ENCODE measurements around the gene QKI.

- TF ChIP-seq GATA2 (IDR thresholded peaks at IDR 0.05; ENCODE audit: low read depth, low read length): no peak
- no peak for TF ChIP-seq GATA3 (IDR thresholded peaks at IDR 0.05; ENCODE audit: low read depth, low read length)
Measured at GRCh38 chr6:163496205-163496604, 81.7 kb downstream of the QKI start.

Measured in SH-SY5Y (cell line).